A549 treated with Hydrocortisone at 1 μM for 4 hours (cell line): ENCODE measurements around the gene CCNA2. TPM values are rescaled to one million over a fixed set of nuclear protein-coding genes. Genes with fewer than 3 reads are reported as not detected.

Experiments
- total RNA-seq: library from RNA; stranded (reverse); fragments of 200-300 nt; extraction: Qiagen RNA extraction; gene quantifications from 5 replicates; pipeline ENCODE4 v1.2.3, GENCODE V29; 2022

Gene CCNA2
- total RNA-seq: 37.6 to 51.4 TPM (median 45.1 TPM) in 5 replicates

DNA sequence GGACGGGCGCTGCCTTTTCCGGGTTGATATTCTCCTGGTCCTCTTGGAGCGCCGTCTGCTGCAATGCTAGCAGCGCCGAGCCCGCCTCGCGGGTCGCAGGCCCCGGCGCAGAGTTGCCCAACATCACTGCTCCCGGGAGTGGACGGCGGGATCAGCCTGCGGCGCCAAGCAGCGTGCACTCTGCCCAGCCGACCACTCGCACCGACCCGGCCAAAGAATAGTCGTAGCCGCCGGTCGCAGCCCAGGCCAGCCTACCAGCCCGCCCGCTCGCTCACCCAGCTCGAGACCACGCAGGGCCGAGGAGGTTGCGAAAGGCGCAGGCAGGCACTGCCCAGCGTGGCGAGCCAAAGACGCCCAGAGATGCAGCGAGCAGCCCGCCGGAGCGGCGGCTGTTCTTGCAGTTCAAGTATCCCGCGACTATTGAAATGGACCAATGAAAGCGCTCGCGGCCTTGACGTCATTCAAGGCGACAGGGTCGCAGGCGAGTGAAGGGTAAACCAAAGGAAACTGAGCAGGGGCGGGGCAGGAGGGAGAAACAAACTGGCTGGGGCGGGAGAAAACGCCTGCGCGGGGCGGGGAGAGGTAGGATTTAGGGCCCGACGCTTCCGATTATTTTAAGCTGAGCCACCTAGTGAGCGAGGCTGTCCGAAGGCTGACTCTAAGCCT lies at the start of gene CCNA2:
Gene CCNA2 (minus strand): TSS at position 379 of the 666 bp plus-strand sequence. CDS start 255 bp downstream, at position 124.

DNA sequence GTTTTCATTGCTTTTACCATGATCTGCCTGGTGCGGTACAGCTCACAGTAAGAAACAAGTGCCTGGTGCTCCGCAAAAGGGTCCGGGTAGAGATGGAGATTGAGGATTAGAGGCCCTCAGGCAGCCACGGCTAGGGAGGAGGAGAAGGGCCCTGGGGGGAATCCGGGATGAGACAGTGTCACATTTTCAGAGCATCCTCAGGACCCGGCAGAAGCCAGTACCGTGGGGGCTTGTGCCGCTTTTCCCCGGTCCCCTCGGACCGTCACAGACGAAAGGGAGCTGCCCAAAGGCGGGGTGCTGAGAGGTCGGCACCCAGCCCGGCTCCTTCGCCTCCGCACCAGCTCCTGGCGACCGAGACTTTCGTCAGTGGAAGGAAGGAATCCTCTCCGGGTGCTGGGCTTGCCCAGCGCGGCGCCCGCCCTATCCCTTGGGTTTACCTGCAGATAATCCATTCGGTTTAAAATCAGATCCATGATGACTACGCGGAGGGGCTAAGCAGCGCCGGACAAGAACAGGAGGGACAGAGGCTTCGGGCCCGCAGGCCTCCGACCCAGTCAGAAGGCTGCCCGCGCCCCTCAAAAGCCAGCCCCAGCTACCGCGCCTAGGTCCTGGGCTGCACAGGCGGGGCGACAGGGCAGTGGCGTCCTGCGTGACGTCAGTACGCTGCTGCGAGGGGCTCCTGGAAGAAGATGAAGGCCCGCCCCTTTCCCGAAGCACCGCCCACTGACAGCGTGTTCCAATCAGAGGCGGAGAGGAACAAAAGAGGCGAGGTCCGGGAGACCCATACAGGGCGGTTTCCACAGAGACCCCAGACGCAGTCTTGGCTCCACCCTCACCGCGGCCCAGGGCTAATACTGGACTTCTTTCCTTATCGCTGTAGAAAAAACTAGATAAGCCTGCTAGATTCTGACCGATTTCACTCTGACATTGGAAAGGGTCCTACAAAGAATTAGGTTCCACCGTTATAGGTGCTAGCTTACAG lies 46.4 kb upstream of the CCNA2 start, which contains the start of gene BBS7:
Gene BBS7 (minus strand): TSS at position 634 of the 982 bp plus-strand sequence. CDS start 161 bp downstream, at position 473.

DNA sequence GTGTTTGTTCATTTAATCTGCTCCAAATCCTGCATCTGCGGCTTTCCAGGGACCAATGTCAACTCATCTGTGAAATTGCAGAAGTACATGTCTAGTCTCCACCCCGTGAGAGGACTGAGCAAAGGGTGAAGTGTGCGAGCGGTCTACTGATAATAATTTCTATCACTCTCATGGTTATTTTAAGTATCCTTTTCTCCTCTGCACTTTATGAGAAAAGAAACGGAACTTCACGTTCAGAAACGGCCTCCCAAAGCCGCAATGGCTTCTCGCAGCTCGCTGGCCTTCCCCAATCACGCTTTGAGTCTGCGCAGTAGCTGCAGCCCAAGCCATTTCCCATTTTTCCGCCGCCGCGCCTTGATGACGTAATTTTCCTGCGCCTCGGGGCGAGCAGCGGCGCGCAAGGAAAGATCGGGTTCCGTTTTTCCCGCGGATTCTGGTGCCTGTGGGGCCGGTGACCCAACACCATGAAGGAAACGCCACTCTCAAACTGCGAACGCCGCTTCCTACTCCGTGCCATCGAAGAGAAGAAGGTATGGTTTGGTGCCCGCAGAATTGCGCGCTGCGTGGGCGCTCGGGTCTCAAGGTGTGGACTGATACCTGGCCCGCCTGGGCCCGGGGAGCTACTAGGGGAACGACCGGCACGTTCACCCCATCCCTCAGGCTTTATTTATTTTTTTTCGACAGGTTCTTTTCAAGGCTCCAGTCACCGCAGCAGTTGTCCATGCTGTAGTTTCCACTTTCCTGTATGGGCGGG lies 22.5 kb downstream of the CCNA2 start, which contains the start of gene EXOSC9:
Gene EXOSC9 (plus strand): TSS at position 363 of the 754 bp plus-strand sequence. CDS start 102 bp downstream, at position 465.

Other genes with a start within 250 kb of the CCNA2 start
- gene ANXA5, start 126.9 kb downstream of the CCNA2 start, total RNA-seq: 502 to 676 TPM (median 509 TPM) in 5 replicates
- 0.21 to 0.48 TPM (median 0.25 TPM) in 5 replicates for gene SMIM43, start 58.7 kb downstream of the CCNA2 start, total RNA-seq
- 24.6 to 32.2 TPM (median 27.5 TPM) in 5 replicates for gene EXOSC9, start 22.6 kb downstream of the CCNA2 start, total RNA-seq
- 11.9 to 16.1 TPM (median 14.1 TPM) in 5 replicates for gene BBS7, start 46.6 kb upstream of the CCNA2 start, total RNA-seq
- gene TRPC3, start 128.2 kb upstream of the CCNA2 start, total RNA-seq: 0.08 to 0.12 TPM (median 0.10 TPM) in 3 of 5 replicates, not detected in the others